Heart right ventricle (tissue), 16 donors: Measurements from ENCODE around the gene HOXD11. TPM values are rescaled to one million over a fixed set of nuclear protein-coding genes. Genes with fewer than 3 reads are reported as not detected.

Experiments used
- ATAC-seq, 8 donors: fragments of 200-7000 bp; cut with Tn5 transposase; one replicate each; pipeline ENCODE4 v1.9.1; 2020; ENCODE audit warnings: mild to moderate bottlenecking in 8 of 8, moderate library complexity in 8 of 8, moderate number of reproducible peaks in 1 of 8
- DNase-seq, 2 donors: peaks; one replicate each; pipeline ENCODE4 v3.0.0-alpha.2; 2020
- H3K27ac ChIP-seq, 10 donors: fragments of 200-600 bp; sonication (generic) in 2 of 10; one replicate each; pipeline versions ENCODE4 v1.5.0 to v1.8.0; 2020 to 2022; ENCODE audit warnings: mild to moderate bottlenecking in 3 of 10
- H3K27me3 ChIP-seq, 7 donors: fragments of 200-600 bp; one replicate each; pipeline ENCODE4 v1.8.0; 2021 to 2022; ENCODE audit warnings: mild to moderate bottlenecking in 2 of 7
- H3K36me3 ChIP-seq, 9 donors: fragments of 200-600 bp; sonication (generic) in 1 of 9; one replicate each; pipeline versions ENCODE4 v1.5.0 to v1.8.0; 2020 to 2022; ENCODE audit warnings: mild to moderate bottlenecking in 2 of 9
- H3K4me1 ChIP-seq, 9 donors: fragments of 200-600 bp; sonication (generic) in 1 of 9; one replicate each; pipeline versions ENCODE4 v1.5.0 to v1.8.0; 2020 to 2022; ENCODE audit warnings: mild to moderate bottlenecking in 4 of 9
- H3K4me3 ChIP-seq, 10 donors: fragments of 200-600 bp; sonication (generic) in 2 of 10; one replicate each; pipeline versions ENCODE4 v1.5.0 to v1.8.0; 2020 to 2022; ENCODE audit warnings: mild to moderate bottlenecking in 7 of 10, moderate library complexity in 2 of 10
- H3K9me3 ChIP-seq, 11 donors: fragments of 200-600 bp in 10 of 11; sonication (generic) in 2 of 11; one replicate each; pipeline versions ENCODE4 v1.5.0 to v1.8.0; 2013 to 2022; ENCODE audit warnings: mild to moderate bottlenecking in 2 of 11, control low read depth in 1 of 11, moderate library complexity in 1 of 11
- CTCF ChIP-seq, 9 donors: fragments of 200-600 bp; sonication (generic) in 2 of 9; IDR thresholded peaks; one replicate each; pipeline versions ENCODE4 v1.5.0 to v1.8.0; 2021 to 2022; ENCODE audit warnings: antibody characterized with exemption in 9 of 9, mild to moderate bottlenecking in 5 of 9, moderate library complexity in 1 of 9
- WGBS, 2 donors: extraction: QIAGEN DNeasy Blood & Tissue Kit; methylation state at CpG; one replicate each; pipeline ENCODE4 v1.1.7; 2013; ENCODE audit warnings: inconsistent platforms in 1 of 2; 5-methylcytosine and 5-hydroxymethylcytosine counted together
- intact Hi-C, 10 donors: fragments of 100-400 bp; cut with DNase I; formaldehyde crosslinking; loops; one replicate each; pipeline versions ENCODE4 v1.11.1 to v1.14.2; 2022
- polyA plus RNA-seq, 2 donors: library from polyadenylated mRNA; stranded (reverse); fragments of 200-250 nt; gene quantifications; one replicate each; pipeline ENCODE4 v1.2.3, GENCODE V29; 2013
- total RNA-seq, 10 donors: library from RNA; stranded (reverse); fragmentation: NEBNext Ultra II Directional in 3 of 10; extraction: Animal tissue kit (Norgen Biotek cat#: 25700) in 3 of 10; gene quantifications; one replicate each; pipeline versions ENCODE4 v1.2.1 to v1.2.4, GENCODE V29; 2021 to 2023
- donor health status: Arrhythmogenic right ventricular cardiomyopathy.
- donor health status: ischemic (EF 13 %, LVEDD 7.1; RV severe dilation, severe dysfunction).
- donor health status: healthy with polysubstance abuse.
- donor health status: DM: no; HTN: yes; CAD: no.
- donor health status: DM: no; HTN: no; CAD: no.
- donor health status: ischemic (EF 25% LVEDD 6.9; RV normal size, moderate dysfunction).
- donor health status: ischemic (EF 25% LVEDD 5.7; RV mildly dilated, moderate dysfunction).
- donor health status: healthy.
- donor health status: DM: yes; HTN: yes; CAD: no.
- donor health status: Ischemic cardiomyopathy.
- donor health status: ischemic (EF 35%, LVEDD 5.7; RV mildly dilated, moderate dysfunction).
- donor health status: nonischemic (EF 11% LVEDD 7.7; RV severe dilation, severe dysfunction).
- donor health status: DM: yes; HTN: yes; CAD: no.
- donor health status: PGD.
- donor health status: ischemic (EF 29% LVEDD 5.4; RV normal size, mild dysfunction).
- donor health status: nonischemic (EF 23%, LVEDD 6.1; RV moderate dilation, normal function).

The HOXD11 gene
- total and polyA plus RNA-seq, 12 donors = not detected

DNA sequence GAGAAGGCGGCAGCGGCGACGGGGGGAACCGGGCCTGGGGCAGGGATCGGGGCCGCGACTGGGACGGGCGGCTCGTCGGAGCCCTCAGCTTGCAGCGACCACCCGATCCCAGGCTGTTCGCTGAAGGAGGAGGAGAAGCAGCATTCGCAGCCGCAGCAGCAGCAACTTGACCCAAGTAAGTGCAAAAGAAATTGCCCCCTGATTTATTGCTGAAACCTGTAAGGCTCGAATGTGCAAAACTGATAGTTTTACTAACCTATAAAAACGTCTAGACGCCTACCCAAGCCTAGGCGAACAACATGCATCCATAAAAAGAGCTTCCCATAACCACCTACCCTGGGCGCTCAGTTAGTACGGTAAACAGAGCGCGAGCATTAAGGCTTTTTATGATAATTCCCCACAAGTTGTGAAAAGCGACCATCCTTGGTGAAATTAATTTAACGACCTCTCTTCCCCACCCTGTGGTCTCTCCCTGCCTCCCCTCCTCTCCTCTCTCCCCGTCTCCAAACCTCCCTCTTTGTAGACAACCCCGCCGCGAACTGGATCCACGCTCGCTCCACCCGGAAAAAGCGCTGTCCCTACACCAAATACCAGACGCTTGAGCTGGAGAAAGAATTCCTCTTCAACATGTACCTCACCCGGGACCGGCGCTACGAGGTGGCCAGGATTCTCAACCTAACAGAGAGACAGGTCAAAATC is 16.5 kb downstream of the HOXD11 start:
- ATAC-seq (no peak), DNase-seq (no peak)
- Histone ChIP-seq H3K4me3 (peak overlapping the region in 8 of 10 donors; percentile 8 to 49 (median 37)), H3K4me1 (peaks cover 0 to 33% (median 22%) of the 10 kb centered on the region in 9 donors), H3K9me3 (no peaks in the 10 kb centered on the region), H3K36me3 (no peaks in the 10 kb centered on the region), H3K27me3 (peaks cover 62 to 100% (median 99%) of the 10 kb centered on the region in 7 donors), H3K27ac (no peak overlapping the region)
- no peak for TF ChIP-seq CTCF (IDR thresholded peaks at IDR 0.05)
- intact Hi-C loops = loop anchor here in 7 of 10 donors (2.0 to 10.0 kb wide), 4 partner anchors 55 to 1024 kb away; no protein-coding TSS in a partner anchor
- WGBS, 2 donors = 4 to 8% methylated on average over 40 of the region's 40 CpGs

DNA sequence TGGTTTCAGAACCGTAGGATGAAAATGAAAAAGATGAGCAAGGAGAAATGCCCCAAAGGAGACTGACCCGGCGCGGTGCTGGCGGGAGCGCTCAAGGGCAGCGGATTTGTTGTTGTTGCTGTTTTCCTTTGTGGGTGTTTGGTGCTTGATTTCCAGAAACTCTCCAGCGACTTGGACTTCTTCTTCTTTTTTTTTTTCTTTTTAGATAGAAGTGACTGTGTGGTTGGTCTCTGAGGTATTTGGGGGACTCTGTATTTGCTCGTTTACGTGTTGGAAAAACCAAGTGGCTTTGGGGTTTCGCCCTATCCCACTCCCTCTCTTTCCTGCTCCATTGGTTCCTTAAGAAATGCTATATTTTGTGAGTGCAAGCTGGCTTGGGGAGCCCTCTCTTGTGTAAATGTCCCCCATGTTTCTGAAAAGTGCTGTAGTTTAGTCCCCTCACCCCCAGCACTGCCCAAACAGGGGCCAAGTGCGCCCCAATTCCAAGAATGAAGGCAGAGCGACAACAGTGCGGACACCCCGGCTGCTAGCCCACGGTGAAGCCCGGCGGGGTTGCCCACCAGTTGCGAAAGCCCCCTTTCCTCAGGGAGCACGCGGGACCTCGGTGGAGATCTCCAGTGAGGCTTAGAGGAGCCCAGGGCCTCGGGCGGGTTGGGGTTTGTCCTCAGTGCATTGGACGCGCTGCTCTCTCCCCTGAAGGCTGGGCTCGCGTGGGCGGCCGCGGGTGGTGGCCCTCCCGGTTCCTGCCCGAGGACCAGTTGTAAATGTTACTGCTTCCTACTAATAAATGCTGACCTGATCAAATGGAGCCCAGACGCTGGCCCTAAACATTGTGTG is 17.2 kb downstream of the HOXD11 start:
- H3K4me3 ChIP-seq = no peak overlapping the region
- ATAC-seq = no peak
- 9 to 16% methylated on average over 34 of the region's 34 CpGs for WGBS, 2 donors
- H3K27me3 ChIP-seq = peaks cover 62 to 100% (median 99%) of the 10 kb centered on the region in 7 donors
- no peak overlapping the region for H3K27ac ChIP-seq
- no peaks in the 10 kb centered on the region for H3K9me3 ChIP-seq
- no peak for DNase-seq
- TF ChIP-seq CTCF (IDR thresholded peaks at IDR 0.05) = no peak
- H3K36me3 ChIP-seq = no peaks in the 10 kb centered on the region
- H3K4me1 ChIP-seq = peaks cover 0 to 38% (median 25%) of the 10 kb centered on the region in 9 donors
- intact Hi-C loops = loop anchor here in 6 of 10 donors (5.0 to 10.0 kb wide), 3 partner anchors 690 to 1023 kb away; no protein-coding TSS in a partner anchor

- Histone ChIP-seq H3K4me3 (no peak overlapping the region), H3K27me3 (peaks cover 65 to 99% (median 97%) of the 10 kb centered on the region in 7 donors)
- 20 to 35% methylated on average over 9 of the region's 9 CpGs for WGBS, 2 donors
These were observed 18.1 kb downstream of the HOXD11 start for GRCh38 chr2:176124947-176125771.

More at GRCh38 chr2:176124947-176125771, 18.1 kb downstream of the HOXD11 start:
- DNase-seq (no peak), ATAC-seq (no peak)
- Histone ChIP-seq H3K4me1 (peaks cover 0 to 43% (median 29%) of the 10 kb centered on the region in 9 donors), H3K27ac (no peak overlapping the region), H3K9me3 (no peaks in the 10 kb centered on the region), H3K36me3 (no peaks in the 10 kb centered on the region)
- intact Hi-C loops = loop anchor here (5.0 to 10.0 kb wide), 8 partner anchors 427 to 1022 kb away; no protein-coding TSS in a partner anchor
- TF ChIP-seq CTCF (IDR thresholded peaks at IDR 0.05) = no peak
